ENCODE measurements around the gene KSR1.
A peak's percentile ranks its signal among the peaks of the same experiment; 100 is the strongest.
"Not testable (repeated sequence)": the region's sequence is repeated elsewhere in the genome, so short reads cannot be mapped to it uniquely, and the experiment has no call there.

The KSR1 gene

GRCh38 chr17:27496437-27496943, 40.2 kb downstream of the KSR1 start:
- DNase-seq: no peak

DNA sequence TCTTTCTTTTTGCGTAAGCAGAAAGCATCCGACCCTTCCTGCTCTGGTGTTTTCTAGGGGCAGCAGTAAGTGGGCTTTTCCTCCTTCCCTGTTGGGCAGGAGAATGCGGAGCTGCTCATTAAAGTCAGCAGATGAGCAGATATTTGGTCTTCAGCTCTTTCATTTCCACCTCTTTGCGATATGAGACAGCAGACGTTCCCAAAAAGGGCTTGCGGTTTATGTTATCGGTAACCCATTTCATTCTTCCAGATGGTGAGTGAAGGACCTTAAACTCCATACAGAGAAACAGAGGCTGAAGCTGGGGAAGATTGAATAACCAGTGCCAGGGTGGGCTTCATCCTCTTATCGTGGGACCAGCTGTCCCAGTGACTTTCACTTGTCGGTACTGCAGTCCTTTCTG, 40.7 kb downstream of the KSR1 start:
- no peak for DNase-seq

DNA sequence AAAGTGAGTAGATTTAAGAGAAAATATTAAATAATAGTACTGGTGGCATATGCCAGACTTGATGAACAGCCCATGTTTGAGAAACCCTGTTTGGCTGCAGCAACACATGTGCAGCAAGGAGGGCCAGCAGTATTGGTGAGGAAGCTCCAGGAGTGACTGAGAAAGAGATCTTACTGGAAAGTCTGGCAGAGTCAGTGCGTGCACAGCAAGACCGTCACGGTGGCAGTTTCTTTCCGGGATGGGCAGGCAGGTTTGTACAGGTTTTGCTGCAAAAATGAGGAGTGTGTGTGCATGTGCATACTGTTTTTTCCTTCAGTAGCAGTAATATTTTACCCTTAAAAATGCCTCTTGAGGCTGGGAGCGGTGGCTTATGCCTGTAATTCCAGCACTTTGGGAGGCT, 41.4 kb downstream of the KSR1 start:
- DNase-seq: no peak

- no peak for DNase-seq
Observed at GRCh38 chr17:27498615-27499309, 42.5 kb downstream of the KSR1 start.

- DNase-seq: no peak
Observed at GRCh38 chr17:27499451-27500265, 43.4 kb downstream of the KSR1 start.

DNA sequence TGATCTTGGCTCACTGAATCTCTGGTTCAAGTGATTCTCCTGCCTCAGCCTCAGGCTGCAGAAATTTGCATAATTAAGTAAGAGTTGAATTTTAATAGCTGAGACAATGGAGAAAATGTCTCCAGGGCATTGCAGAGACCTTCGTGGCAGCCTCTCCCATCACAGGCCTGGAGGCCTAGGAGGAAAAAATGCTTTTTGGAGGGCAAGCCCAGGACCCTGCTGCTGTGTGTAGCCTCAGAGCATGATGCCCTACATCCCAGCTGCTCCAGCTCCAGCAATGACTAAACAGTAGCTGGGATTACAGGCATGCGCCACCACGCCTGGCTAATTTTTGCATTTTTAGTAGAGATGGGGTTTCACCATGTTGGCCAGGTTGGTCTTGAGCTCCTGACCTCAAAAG, 45.1 kb downstream of the KSR1 start:
- not testable (repeated sequence) for DNase-seq

- peak; percentile 72 for DNase-seq
Observed at GRCh38 chr17:27502526-27503324, 46.5 kb downstream of the KSR1 start.

DNA sequence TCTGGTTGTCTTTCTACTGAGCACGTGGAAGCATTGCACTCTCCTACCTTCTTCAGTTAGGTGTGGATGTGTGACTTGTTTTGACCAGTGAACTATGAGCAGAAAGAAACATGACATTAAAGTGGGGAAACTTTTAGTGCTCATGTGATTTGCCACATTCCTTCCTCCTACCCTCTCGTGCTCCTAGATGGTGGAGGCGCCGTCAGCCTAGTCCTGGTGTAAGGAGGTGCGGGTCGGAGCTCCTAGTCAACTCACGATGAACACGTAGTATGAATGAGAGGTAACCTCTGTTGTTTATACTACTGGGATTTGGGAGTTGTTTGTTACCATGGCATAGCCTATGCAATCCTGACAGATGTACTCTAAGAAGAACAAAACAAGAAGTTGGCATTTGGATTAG, 47.4 kb downstream of the KSR1 start:
- DNase-seq: no peak

DNA sequence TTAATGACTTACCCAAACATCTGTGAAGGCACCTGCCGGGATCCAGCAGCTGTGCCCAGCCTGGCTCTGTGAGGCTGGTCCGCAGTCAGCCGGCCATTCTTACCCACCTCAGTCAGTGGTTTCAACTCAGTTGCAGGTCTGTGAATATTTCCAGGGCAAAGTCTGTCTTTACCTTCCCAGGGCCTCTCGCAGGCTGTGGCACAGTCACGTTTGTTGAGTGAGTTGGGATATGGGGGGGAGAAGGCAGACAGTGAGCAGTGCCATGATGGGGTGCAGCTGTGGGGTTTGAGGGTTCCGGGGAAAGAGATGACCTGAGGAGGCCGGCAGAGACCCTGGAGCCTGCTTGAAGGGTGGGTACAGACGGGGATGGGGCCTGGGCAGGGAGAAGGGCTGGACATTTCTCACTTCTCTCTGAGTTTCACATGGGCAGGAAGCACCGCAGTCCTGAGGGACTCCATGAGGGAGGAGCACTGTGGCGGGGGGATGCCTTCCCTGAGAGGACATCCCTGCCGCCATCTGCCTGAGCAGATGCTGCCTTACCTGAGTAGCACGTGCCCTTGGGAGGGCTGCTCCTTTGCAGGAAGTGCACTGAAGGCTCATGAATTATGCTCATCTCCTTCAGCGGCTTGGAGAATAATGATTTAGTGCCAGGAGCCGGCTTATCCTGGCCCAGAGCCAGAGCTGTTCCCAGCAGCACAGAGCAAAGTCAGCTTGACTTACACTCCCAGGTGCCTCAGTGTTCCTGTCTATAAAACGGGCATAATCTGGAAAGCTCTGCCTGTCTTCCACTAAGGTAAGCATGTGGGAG, 48.1 kb downstream of the KSR1 start:
- DNase-seq: no peak

DNA sequence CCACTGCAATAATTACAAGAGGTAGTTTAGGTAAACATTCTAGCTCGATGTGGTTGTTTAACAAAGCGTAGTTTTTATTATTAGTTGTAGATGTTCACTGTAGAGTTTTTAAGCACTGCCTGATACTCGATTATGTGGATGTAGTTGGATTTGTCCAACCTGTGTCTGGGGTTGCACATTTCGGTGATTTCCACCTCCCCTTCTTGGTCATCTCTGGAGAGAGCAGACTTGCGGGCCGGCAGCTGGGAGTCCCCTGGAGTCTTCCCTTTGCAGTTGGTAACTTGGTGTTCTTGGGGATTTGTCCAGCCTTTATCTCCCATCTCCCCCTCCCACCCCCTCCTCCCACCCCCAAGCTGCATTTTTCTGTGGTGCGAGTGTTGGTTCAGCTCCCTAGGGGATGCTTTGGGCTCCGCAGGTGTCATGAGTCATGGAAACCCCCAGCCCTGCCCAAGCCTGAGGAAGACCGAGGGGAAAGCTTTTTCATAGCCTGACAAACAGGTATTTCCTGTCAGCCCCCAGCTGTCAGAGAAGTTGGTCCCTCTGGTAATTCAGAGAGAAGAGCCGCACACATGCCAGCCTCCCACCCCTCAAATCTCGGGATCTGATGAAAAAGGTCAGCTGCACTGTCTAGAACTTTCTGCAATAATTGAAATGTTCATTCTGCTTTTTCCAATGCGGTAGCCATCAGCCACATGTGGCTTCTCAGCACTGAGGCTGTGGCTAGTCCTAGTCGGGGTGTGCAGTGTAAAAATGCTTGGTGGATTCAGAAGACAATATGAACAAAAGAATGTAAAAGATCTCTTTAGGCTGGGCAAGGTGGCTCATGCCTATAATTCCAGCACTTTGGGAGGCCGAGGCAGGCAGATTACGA, 50.3 kb downstream of the KSR1 start:
- no peak for DNase-seq

- no peak for DNase-seq
Observed at GRCh38 chr17:27511168-27511883, 55.1 kb downstream of the KSR1 start.

DNA sequence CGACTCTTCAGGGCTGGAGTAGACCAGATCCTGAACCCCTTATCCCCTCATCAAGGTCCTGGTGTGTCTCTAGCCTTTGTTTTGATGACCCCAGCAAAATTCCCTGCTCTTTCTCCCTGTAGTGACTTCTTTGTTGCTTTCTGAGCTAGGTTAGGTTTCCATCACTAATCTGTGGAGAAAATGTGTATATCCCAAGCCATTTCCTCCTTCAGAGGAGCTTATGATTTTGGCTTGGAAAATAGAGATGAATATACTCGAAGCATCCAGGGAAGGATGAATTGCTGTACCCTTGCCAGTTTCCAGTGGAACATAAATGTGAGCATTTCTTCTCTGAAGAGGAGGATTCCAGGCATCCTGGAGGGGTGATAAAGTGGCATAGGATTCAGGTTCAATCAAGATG, 55.8 kb downstream of the KSR1 start:
- DNase-seq: no peak

DNA sequence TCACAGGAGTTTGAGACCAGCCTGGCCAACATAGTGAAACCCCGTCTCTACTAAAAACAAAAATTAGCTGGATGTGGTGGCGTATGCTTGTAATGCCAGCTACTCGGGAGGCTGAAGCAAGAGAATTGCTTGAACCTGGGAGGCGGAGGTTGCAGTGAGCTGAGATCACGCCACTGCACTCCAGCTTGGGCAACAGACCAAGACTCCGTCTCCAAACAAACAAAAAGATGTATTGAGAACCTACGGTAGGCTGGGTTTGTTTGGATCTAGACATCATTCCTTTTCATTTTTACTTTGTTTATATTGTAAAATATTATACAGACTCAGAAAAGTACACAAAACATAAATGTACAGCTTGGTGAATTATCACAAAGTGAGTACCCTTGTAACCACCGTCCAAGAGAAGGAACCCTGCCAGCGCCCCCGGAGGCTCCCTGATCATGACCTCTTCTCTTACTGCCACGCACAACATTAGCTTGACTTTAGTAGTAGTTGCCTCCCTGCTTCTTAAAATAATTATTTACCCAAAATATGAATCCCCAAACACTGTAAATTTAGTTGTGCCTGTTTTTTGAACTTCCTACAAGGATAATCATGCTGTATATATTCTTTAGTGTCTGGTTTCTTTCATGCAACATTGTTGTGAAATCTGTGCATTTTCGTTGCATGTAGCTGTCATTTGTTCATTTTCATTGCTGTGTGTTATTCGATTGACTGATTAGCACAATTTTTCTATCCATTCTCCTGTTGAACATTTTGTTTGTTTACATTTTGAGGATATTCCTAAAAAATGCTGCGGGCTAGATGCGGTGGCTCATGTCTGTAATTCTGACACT, 56.5 kb downstream of the KSR1 start:
- no peak for DNase-seq

DNA sequence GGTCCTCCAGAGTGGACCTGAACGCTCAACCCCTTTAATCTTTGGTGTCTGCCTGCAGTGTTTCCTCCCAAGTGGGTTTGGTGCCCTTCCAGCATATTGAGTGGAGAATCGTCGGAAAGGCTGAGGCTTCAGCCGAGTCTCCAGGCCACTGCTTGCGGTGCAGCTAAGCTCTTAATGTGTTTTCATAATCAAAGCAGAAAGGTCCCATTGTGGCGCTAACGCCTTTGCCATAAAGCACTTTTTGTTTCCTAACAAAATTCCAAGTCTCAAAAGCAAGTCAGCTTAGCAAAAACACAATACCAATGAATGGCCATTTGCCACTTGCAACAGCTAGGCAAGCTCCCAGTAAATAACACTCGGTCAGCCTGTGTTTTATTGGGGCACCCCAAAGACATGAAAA, 57.6 kb downstream of the KSR1 start:
- no peak for DNase-seq

DNA sequence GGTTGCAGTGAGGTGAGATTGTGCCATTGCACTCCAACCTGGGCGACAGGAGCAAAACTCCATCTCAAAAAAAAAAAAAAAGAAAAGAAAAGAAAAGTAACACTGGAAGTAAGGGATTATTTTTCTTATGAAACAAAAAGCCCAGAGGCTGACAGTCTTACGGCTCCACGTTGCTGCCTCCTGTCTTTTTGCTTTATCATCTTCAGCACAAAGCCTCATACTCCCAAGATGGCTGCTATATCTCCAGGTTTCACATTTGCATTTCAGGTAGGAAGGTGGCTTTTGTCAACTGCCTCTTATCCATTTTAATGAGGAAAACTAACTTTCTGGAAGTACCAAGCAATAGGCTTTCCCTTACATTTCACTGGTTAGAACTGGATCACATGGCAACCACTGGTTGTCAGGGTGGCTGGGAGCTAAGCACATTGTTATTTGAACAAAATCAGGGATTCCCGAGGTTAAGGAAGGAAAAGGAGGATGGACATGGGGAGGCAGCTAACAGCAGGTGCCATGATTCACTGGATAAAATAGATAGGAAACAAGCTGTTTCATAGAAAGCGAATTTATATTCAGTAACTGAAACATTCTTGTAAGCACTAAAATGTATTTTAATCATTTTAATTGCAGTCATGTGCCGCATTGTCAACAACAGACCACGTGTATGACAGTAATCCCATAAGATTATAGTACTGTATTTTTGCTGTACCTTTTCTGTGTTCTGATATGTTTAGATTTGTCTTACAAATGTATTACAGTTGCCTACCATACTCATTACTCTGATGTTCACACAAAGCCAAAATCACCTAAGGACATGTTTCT, 58.6 kb downstream of the KSR1 start:
- no peak for DNase-seq

- DNase-seq: no peak
Observed at GRCh38 chr17:27518048-27518447, 61.8 kb downstream of the KSR1 start.

DNA sequence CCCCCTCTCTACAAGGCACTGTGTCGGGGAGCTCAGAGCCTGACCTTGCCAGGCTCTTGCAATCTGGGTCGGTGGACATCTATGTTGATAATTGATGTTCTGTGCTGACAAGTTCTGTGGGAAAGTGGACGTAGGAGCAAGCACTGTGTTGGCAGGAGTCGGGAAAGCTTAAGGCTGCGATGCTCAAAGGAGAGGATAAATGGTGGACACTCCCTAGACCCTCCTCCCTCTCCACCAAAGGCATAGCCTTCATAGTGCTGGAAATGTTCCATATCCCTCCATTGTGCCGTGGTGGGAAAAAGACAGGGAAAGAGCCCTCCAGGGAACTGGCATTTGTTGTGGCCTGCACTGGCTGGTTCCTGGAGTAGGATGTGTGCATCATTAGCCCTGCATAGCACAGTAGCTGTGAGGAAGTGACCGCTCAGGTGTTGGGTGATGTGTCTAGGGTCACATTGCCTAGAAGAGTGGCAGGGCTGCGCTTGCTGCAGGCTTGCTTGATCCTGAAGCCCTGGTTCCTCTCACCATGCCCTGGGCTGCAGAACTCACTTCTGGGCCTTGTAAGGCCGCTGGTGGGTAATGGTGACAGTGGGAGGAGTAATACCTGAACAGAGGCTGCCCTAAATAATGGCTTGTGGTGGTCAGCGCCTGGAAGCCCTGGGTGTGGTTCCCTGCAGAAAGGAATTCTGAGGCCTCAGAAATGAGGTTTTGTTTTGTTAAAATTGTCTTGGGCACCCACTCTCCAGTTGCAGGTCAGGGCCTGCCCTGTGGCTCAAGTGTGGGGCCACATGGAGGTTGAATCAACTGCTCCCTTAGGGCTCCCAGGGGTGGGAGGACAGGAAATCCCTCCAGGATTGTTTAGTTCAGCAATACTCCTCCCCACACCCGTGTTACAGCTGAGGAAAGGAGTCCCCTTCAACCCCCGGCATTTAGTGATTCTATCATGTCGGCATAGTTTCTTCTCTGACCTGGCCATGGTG, 62.6 kb downstream of the KSR1 start:
- no peak for DNase-seq

GRCh38 chr17:27519550-27519949, 63.3 kb downstream of the KSR1 start:
- DNase-seq: no peak
